Stimulated activated CD4-positive, alpha-beta T cell treated with anti-CD3 and anti-CD28 coated beads, Interleukin-4, amount 100 ng/mL, for 24 hours (primary cell): ENCODE data around the gene XIRP1.
"Not testable (repeated sequence)": the region's sequence is repeated elsewhere in the genome, so short reads cannot be mapped to it uniquely, and the experiment has no call there.

ENCODE experiments used
- DNase-seq: peaks from one replicate; pipeline ENCODE4 v3.0.0-alpha.2; 2020

The XIRP1 gene

DNA sequence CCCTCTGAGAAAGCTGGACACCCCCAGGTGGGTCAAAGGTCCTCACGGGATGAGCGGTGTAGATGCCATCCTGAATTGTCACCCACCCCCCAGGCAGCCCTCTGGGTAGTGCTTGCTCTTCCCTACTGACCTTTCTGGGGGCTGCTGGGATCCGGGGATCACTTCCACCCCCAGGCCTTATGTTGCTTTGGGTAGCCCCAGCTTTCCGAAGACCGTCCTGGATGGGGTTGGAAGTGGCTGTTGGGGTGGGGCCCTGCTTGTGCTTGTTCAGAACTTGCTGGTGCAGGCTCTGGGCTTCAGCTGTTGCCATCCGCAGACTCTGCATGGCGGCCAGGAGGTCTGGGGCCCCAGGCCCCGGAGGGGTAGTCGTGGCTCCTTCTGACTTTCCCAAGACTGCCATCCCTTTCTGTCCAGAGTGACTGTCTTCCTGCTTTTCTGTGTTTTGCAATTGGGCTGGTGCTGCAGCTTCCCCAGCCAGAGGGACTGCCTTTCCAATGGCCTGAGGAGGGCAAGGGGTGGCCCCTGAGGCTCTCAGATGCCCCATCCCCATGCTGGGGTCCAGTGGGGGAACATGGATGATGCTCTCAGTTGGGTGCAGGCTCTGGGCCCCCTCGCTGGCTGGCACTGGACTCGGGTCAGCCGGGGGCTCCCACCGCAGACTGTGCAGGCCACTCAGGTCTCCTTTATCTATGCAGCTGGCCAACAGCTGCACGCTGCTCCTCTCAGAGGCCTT is 6.3 kb downstream of the XIRP1 start:
- DNase-seq = no peak

DNA sequence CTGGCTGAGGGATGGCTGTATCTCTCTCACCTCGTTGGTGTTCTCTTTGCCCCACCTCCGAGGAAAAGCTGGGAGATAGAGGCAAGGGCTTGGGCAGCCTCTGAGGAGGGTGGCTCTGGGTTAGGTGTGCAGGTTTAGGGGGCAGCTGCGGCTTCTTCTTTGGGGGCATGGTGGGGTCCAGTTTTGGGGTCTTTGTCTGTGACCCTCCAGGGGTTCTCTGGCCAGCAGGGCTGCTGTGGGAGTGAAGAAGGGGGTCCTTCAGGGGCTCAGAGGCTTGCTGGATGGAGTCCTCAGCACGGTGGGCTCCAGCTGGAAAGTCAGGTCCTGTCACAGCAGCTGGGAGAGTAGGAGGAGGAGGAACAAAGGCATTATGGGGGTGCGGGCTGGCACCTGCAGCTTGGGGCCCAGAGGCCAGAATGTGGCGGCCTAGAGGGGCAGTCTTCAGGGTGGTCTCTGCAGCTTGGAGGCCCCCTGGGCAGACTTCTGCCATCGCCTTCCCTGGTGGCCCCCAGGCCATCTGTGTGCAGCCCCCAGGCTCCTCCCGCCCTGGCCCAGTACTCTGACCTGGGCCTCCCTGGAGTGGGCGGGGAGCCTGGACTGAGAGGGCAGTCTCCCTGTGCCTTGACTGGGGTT is 7.0 kb downstream of the XIRP1 start:
- no peak for DNase-seq

DNA sequence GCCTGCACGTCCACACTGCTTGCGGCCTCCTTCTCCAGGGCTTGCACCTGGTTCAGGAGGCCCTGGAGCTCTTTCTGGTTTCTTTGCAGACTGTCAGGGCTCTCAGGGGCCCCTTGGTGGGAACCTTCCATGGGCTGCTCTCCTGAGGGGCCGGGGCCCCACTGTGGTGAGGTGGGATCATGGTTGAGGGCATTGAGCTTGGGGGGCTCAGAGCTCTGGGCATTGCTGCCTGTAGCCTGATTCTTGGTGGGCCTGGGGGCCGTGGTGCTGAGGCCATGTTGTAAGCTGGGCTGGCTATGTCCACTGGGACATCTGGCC is 7.5 kb downstream of the XIRP1 start:
- DNase-seq = no peak

DNA sequence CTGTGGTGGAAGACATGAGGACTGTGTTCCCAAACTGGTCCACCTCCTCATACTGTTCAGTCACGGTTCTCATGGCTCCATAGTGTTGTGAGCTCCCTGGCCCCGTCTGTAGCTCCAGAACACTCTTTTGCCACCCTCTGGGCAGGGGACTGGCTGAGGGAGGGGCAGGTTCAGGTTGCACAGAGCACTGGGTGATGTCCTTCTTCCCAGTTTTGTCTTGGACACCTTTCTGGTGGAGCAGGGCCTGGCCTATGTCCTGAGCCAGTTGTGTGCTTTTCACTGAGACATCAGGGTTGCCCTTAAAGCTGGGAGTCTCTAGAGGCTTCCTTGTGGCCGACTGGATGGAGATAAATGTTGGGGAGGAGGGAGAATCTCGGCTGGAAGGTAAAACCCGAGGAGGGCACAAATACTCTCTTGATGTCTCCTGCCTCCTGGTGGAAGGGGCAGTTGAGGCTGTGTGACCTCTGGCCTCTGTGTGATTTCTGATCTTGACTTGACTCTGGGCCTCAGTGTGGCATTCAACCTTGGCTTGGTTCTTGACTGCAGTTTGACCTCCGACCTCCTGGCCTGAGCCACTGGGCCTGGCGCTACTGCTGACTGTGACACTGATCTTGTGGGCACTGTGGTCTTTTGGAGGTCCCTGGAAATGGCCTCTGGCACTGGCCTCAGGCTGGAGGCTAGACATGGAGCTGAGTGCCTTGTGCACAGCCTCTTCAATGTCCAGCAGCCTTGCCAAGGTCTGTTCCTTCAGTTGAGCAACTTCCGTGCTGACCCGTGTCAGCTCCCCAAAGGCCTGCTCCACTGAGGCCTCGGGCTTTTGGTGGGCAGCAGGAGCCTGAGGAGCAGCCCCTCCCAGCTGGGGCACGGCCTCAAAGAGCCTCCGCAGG is 8.1 kb downstream of the XIRP1 start:
- no peak for DNase-seq

GRCh38 chr3:39183211-39184080 is 8.9 kb downstream of the XIRP1 start:
- DNase-seq = no peak

- DNase-seq = no peak
These were observed 10.7 kb downstream of the XIRP1 start for GRCh38 chr3:39181408-39182335.

DNA sequence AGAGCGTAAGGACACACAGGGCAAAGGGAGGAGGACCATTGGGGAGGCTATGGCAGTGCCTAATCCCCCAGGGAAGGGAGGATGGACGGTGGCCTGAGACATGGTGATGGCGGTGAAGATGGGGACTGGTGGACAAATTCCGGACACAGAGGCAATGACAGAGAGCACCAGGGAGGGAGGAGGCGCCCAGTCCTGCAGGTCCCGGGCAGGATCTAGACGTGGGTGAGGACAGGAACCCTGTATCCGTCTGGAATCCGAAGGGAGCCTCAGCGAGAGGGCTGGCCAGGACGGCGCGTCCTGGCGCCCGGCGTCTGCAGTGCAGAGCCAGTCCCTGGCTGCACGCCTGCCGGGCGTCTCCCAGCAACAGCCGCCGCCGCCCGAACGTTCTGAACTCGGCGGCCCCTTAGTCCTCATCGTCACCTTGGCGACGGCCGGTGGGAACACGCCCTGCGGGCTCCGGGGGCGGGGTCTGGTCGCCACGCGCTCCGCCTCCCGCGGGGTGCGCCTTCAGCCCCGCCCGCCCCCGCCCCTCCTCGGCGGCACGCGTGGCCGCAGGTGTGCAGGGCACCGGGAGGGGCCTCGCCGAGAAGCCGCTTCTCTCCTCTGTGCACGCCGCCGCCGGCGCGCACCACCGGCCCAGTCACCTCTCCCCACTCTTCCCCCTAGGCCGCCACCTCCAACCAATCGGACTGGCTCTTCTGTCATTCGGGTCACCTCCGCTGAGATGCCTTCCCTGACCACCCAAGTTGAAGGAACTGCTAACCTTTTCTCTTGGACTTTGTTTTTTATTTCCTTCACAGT is 11.6 kb downstream of the XIRP1 start:
- peak; percentile 85 for DNase-seq

- DNase-seq = no peak
These were observed 12.2 kb downstream of the XIRP1 start for GRCh38 chr3:39180183-39180545.

GRCh38 chr3:39178553-39178952 is 13.8 kb downstream of the XIRP1 start:
- no peak for DNase-seq

GRCh38 chr3:39177708-39178332 is 14.6 kb downstream of the XIRP1 start:
- DNase-seq = peak; percentile 68

- no peak for DNase-seq
These were observed 16.2 kb downstream of the XIRP1 start for GRCh38 chr3:39176025-39176714.

DNA sequence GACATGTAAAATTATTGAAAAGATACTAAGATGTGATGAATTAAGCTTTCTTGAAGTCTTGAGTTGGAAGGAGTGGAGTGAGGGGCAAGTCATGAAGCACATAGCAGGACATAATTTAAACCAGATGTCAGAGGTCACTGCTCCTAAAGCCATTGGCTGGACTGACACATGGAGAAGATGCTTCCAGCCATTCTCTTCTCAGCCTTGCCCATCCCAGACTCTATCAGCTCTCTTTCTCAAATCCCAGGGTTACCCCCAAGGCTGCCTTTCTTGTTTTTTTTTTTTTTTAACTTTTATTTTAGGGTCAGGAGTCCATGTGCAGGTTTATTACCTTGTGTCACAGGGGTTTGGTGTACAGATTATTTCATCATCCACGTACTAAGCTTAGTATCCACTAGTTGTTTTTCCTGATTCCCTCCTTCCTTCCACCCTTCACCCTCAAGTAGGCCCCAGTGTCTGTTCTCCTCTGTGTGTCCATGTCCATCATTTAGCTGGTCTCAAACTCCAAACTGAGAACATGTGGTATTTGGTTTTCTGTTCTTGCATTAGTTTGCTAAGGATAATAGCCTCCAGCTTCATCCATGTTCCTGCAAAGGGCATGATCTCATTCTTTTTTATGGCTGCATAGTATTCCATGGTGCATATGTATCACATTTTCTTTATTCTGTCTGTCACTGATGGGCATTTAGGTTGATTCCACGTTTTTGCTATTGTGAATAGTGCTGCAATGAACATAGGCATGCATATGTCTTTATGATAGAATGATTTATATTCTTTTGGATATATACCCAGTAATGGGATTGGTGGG is 18.9 kb downstream of the XIRP1 start:
- DNase-seq = no peak

DNA sequence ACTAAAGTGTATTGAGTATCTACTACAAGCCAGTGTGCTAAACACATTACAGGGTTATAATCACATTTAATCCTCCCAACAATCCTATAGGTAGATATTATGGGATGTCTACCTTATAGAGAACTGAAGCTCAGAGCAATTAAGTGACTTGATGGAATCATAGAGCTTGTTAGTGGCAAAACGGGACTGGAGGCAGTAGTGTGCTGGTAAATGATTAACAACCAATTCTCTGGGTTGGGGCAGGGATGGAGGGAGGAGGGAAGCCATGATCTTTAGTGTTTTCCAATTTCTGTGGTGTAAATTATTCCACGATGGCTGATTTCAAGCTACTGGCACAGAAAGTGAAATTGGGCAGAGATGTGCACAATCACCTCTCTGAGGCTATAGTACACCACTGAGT is 20.5 kb downstream of the XIRP1 start:
- no peak for DNase-seq

GRCh38 chr3:39170877-39171276 is 21.5 kb downstream of the XIRP1 start:
- DNase-seq = not testable (repeated sequence)

DNA sequence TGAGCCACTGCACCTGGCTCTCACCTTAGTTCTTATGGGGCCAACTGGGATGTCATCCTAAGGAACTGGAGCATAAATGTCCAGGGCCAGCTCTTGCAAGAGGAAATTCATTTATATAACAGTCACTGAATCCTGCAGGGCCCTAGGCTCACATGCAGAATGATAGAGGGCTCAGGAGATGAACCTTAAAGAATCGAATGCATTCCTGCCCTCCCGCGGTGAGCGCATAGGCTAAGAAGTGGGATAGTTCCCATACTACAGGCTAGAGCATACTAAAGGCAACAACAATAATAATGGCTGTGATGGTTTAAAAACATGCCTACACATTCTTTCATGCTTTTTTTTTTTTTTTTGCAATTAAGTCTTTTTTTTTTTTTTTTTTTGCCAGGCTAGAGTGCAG is 21.9 kb downstream of the XIRP1 start:
- DNase-seq = no peak

GRCh38 chr3:39169712-39170111 is 22.7 kb downstream of the XIRP1 start:
- DNase-seq = no peak

DNA sequence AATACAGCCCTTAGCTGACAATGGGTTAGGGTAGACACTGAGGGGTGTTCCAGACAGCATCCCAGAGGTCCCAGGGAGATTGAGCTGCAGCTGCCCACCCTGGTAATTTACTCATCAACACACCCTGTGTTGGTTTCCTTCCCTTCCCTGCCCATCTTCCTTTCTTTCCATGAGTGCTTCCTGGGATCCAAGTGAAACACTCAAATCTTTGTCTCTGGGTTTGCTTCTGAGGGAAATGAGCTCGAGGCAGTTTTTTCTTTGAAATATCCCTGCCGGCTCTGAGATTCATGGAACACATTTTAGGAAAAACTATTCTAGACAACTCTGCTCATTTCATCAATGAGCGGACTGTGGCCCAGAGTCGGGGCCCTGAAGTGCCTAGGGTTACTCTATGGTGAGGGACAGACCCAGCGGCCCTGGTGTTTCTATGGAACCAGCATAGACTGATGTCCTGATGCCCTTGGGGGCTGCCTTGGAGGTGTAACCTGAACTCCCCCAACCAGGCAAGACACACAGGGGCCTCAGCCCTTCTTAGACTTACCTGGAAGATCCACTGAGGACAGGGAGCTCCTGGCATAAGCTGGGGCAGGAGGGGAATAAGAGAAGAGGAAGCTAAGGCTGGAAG is 24.1 kb downstream of the XIRP1 start:
- no peak for DNase-seq

- DNase-seq = no peak
These were observed 25.4 kb downstream of the XIRP1 start for GRCh38 chr3:39166932-39167532.
